ENCODE measurements around the gene TEX28.
"Not testable (repeated sequence)": the region's sequence is repeated elsewhere in the genome, so short reads cannot be mapped to it uniquely, and the experiment has no call there.

The TEX28 gene

GRCh38 chrX:154257282-154257681 lies 37.6 kb downstream of the TEX28 start, which contains the start of gene OPN1MW3:
TSS of gene OPN1MW3 (plus strand) at chrX:154257582. CDS start at chrX:154257620, 38 bp downstream.
- H3K4me1 Mint-ChIP-seq (ENCODE audit: low read depth in 2 of 2); DNase-seq; H3K4me3 Mint-ChIP-seq; H3K9me3 Mint-ChIP-seq; H3K27me3 Mint-ChIP-seq; ATAC-seq (replicated peaks); H3K36me3 Mint-ChIP-seq (ENCODE audit: insufficient read depth); H3K27ac Mint-ChIP-seq: not testable (repeated sequence)

GRCh38 chrX:154248076-154248475 lies 46.8 kb downstream of the TEX28 start:
- not testable (repeated sequence) for H3K36me3 Mint-ChIP-seq (ENCODE audit: insufficient read depth); H3K4me1 Mint-ChIP-seq (ENCODE audit: low read depth in 2 of 2); H3K27me3 Mint-ChIP-seq; DNase-seq; H3K9me3 Mint-ChIP-seq
- peak overlapping the region; percentile 44 to 88 for H3K27ac Mint-ChIP-seq
- ATAC-seq (replicated peaks) = peak; percentile 8
- H3K4me3 Mint-ChIP-seq = peak overlapping the region in 1 of 2 donors; percentile 19

- H3K36me3 Mint-ChIP-seq (ENCODE audit: insufficient read depth); H3K27me3 Mint-ChIP-seq; H3K4me1 Mint-ChIP-seq (ENCODE audit: low read depth in 2 of 2); DNase-seq; H3K9me3 Mint-ChIP-seq: not testable (repeated sequence)
- Mint-ChIP-seq H3K27ac (peak overlapping the region; percentile 44 to 88), H3K4me3 (peak overlapping the region in 1 of 2 donors; percentile 19)
- peak; percentile 91 for ATAC-seq (replicated peaks)
Observed at GRCh38 chrX:154247377-154248045, 47.4 kb downstream of the TEX28 start.

GRCh38 chrX:154239982-154240503 lies 54.9 kb downstream of the TEX28 start:
- Mint-ChIP-seq H3K4me3 (peak overlapping the region in 1 of 2 donors; percentile 60), H3K27ac (peak overlapping the region in 1 of 2 donors; percentile 80)
- H3K27me3 Mint-ChIP-seq; H3K36me3 Mint-ChIP-seq (ENCODE audit: insufficient read depth); DNase-seq; H3K9me3 Mint-ChIP-seq; ATAC-seq (replicated peaks); H3K4me1 Mint-ChIP-seq (ENCODE audit: low read depth in 2 of 2): not testable (repeated sequence)

- H3K9me3 Mint-ChIP-seq; H3K4me1 Mint-ChIP-seq (ENCODE audit: low read depth in 2 of 2); H3K4me3 Mint-ChIP-seq; ATAC-seq (replicated peaks); H3K27ac Mint-ChIP-seq; H3K36me3 Mint-ChIP-seq (ENCODE audit: insufficient read depth); DNase-seq; H3K27me3 Mint-ChIP-seq: not testable (repeated sequence)
Observed at GRCh38 chrX:154238939-154239559, 55.9 kb downstream of the TEX28 start.

GRCh38 chrX:154233620-154234019 lies 61.3 kb downstream of the TEX28 start:
- ATAC-seq (replicated peaks); H3K9me3 Mint-ChIP-seq; DNase-seq; H3K4me3 Mint-ChIP-seq; H3K36me3 Mint-ChIP-seq (ENCODE audit: insufficient read depth); H3K27me3 Mint-ChIP-seq; H3K27ac Mint-ChIP-seq; H3K4me1 Mint-ChIP-seq (ENCODE audit: low read depth in 2 of 2): not testable (repeated sequence)

GRCh38 chrX:154231443-154231842 lies 63.5 kb downstream of the TEX28 start:
- not testable (repeated sequence) for H3K4me3 Mint-ChIP-seq; H3K27me3 Mint-ChIP-seq; ATAC-seq (replicated peaks); H3K36me3 Mint-ChIP-seq (ENCODE audit: insufficient read depth); DNase-seq; H3K4me1 Mint-ChIP-seq (ENCODE audit: low read depth in 2 of 2); H3K9me3 Mint-ChIP-seq; H3K27ac Mint-ChIP-seq

GRCh38 chrX:154226706-154227105 lies 68.2 kb downstream of the TEX28 start:
- not testable (repeated sequence) for DNase-seq; ATAC-seq (replicated peaks); H3K4me3 Mint-ChIP-seq; H3K9me3 Mint-ChIP-seq; H3K4me1 Mint-ChIP-seq (ENCODE audit: low read depth in 2 of 2); H3K36me3 Mint-ChIP-seq (ENCODE audit: insufficient read depth); H3K27ac Mint-ChIP-seq; H3K27me3 Mint-ChIP-seq

GRCh38 chrX:154225292-154225691 lies 69.6 kb downstream of the TEX28 start:
- H3K36me3 Mint-ChIP-seq (ENCODE audit: insufficient read depth); H3K4me3 Mint-ChIP-seq; DNase-seq; H3K4me1 Mint-ChIP-seq (ENCODE audit: low read depth in 2 of 2); ATAC-seq (replicated peaks); H3K9me3 Mint-ChIP-seq; H3K27me3 Mint-ChIP-seq; H3K27ac Mint-ChIP-seq: not testable (repeated sequence)

Data from effector memory CD8-positive, alpha-beta T cell (primary cell).